ENCODE results near the gene UBR4.

UBR4 gene

GRCh38 chr1:19074361-19074901, 135.6 kb downstream of the UBR4 start:
- H4K5ac ChIP-seq (ENCODE audit: low read length) = no peak overlapping the region
- H4K8ac ChIP-seq (ENCODE audit: low read depth, low read length) = no peak overlapping the region
- no peak overlapping the region for H3K4ac ChIP-seq (ENCODE audit: low read depth, low read length)
- no peak overlapping the region for H2BK5ac ChIP-seq (ENCODE audit: low read length)
- no peak overlapping the region for H3K9ac ChIP-seq (ENCODE audit: low read length)
- no peak overlapping the region for H2BK120ac ChIP-seq (ENCODE audit: low read depth, low read length)
- H3K18ac ChIP-seq (ENCODE audit: low read length) = no peak overlapping the region
- H3K4me1 ChIP-seq (ENCODE audit: control insufficient read depth, low read depth, low read length) = peaks cover 2% of the 10 kb centered on the region
- H3K27ac ChIP-seq (ENCODE audit: low read depth, low read length) = no peak overlapping the region
- no peak overlapping the region for H3K4me2 ChIP-seq (ENCODE audit: low read length)
- H2AK5ac ChIP-seq (ENCODE audit: low read length) = no peak overlapping the region
- H3K23ac ChIP-seq (ENCODE audit: low read length) = no peak overlapping the region
- no peaks in the 10 kb centered on the region for H3K79me2 ChIP-seq (ENCODE audit: control insufficient read depth, insufficient read depth, low read length)
- no peaks in the 10 kb centered on the region for H3K79me1 ChIP-seq (ENCODE audit: low read length)
- H3K56ac ChIP-seq (ENCODE audit: low read length) = no peak overlapping the region
- H3K27me3 ChIP-seq (ENCODE audit: insufficient read depth, low read length, poor library complexity) = no peaks in the 10 kb centered on the region
- H3K4me3 ChIP-seq (ENCODE audit: low read length) = no peak overlapping the region
- H2BK15ac ChIP-seq (replicated peaks; ENCODE audit: low read depth) = no peak overlapping the region
- H3K36me3 ChIP-seq (ENCODE audit: control insufficient read depth, insufficient read depth, low read length) = peaks cover 25% of the 10 kb centered on the region
- no peak for DNase-seq
- WGBS (ENCODE audit: extremely low coverage, insufficient coverage, low lambda C conversion rate) = no CpG with 5 or more reads among the region's 17 CpGs

DNA sequence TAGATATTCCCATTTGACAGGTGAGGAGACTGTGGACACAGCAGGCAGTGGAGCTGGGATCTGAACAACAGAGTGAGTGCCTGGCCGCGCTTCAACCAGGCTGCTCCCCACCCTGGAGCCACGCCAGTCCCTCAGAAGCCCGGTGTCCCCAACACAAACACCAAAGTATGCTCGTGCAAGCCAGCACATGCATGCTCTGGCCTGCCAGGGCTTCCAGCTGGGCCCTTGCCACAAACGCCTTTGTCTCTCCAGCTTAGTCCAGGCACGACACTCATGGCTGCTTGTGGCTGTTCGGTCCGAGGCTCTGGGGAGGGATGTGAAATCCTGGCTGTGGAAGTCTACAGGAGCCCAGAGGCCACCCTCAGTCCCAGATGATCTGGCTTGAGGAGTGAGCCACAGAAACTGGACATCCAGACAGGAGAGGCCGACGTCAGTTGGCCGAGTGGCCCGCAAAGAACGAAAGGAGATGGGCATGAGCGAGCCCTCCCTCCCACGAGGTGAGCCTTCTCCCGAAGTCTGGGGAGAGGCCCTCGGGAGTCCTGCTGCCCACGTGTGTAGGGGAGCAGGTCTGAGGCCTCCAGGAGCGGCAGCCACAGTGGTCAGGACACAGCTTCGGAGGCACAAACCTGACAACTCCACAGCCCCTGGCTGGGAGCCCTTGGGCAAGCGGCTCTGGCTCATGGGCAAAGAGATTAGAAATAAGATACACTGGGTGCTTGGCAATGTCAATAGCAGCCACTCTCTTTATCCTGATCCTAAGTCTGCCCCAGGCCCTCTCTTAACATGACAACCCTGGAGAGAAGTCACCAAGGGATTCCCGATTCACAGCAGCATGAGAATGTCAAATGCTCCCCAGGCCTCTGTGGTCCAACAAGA, 136.5 kb downstream of the UBR4 start:
- Histone ChIP-seq H3K4me1 (ENCODE audit: control insufficient read depth, low read depth, low read length) (peaks cover 2% of the 10 kb centered on the region), H3K4me3 (ENCODE audit: low read length) (no peak overlapping the region), H4K5ac (ENCODE audit: low read length) (no peak overlapping the region), H2AK5ac (ENCODE audit: low read length) (no peak overlapping the region), H3K56ac (ENCODE audit: low read length) (no peak overlapping the region), H2BK15ac (replicated peaks; ENCODE audit: low read depth) (no peak overlapping the region), H3K27ac (ENCODE audit: low read depth, low read length) (no peak overlapping the region), H2BK5ac (ENCODE audit: low read length) (no peak overlapping the region), H3K18ac (ENCODE audit: low read length) (no peak overlapping the region), H3K36me3 (ENCODE audit: control insufficient read depth, insufficient read depth, low read length) (peaks cover 25% of the 10 kb centered on the region), H3K23ac (ENCODE audit: low read length) (no peak overlapping the region), H3K27me3 (ENCODE audit: insufficient read depth, low read length, poor library complexity) (no peaks in the 10 kb centered on the region), H3K79me2 (ENCODE audit: control insufficient read depth, insufficient read depth, low read length) (no peaks in the 10 kb centered on the region), H3K4me2 (ENCODE audit: low read length) (no peak overlapping the region), H4K8ac (ENCODE audit: low read depth, low read length) (no peak overlapping the region), H3K79me1 (ENCODE audit: low read length) (no peaks in the 10 kb centered on the region), H3K9ac (ENCODE audit: low read length) (no peak overlapping the region), H2BK120ac (ENCODE audit: low read depth, low read length) (no peak overlapping the region), H3K4ac (ENCODE audit: low read depth, low read length) (no peak overlapping the region)
- DNase-seq = no peak
- WGBS (ENCODE audit: extremely low coverage, insufficient coverage, low lambda C conversion rate) = no CpG with 5 or more reads among the region's 23 CpGs

DNA sequence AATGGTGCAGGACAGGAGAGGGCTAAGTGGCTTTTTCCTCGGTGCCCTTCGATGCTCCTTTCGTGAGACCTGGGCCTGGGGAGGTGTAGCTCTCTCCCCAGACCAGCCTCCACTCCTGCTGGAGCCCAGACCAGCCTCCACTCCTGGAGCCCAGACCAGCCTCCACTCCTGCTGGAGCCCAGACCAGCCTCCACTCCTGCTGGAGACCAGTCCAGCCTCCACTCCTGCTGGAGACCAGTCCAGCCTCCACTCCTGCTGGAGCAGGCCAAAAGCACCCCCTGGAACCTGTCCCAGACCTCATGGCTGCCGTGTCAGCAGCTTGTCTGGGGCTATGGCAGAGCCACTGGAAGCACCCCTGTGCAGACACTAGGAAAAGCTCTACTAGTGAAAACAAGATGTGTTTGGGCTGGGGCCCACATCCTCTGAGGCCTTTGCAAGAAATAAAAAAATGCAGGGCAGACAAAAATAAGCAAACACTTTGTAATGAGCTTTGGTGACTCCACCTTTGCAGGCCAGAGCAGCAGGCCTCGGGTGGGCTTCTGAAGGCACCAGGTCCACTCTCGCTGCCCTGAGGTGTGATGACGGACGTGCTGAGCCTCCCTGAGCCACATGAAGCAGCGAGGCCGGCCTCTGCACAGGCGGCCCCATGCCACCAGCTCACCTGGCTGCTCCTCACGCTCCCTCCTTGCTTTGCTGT, 137.6 kb downstream of the UBR4 start:
- no peak for DNase-seq
- H3K27me3 ChIP-seq (ENCODE audit: insufficient read depth, low read length, poor library complexity) = no peaks in the 10 kb centered on the region
- WGBS (ENCODE audit: extremely low coverage, insufficient coverage, low lambda C conversion rate) = no CpG with 5 or more reads among the region's 12 CpGs

DNA sequence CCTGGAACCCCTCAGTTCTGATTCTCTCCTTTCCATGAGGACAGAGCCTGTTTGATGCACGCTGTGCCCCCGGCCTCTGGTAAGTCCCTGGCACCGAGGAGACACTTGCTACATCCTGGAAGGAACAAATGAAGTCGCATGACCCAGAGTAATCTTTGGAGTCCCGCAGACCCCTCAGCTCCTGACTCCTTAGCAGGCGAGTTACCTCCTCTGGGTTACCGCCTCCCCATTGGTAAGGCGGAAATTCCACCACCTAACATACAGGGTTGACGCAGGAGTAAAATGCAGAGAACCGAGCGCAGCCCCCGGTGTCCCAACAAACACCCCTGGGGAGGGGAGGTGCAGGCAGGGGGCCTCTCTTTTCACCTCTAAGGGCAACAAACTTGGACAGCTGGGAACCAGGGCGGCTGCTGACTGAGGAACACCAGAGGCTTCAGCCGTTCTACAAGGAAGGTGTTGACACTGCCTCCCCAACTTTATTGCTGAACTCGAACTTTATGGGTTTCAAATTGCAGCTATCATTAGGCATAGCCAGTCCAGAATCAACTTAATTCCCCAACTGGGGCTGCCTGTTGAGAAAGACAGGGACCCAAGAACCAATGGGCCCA, 138.3 kb downstream of the UBR4 start:
- Histone ChIP-seq H2BK15ac (replicated peaks; ENCODE audit: low read depth) (no peak overlapping the region), H3K9ac (ENCODE audit: low read length) (no peak overlapping the region), H3K23ac (ENCODE audit: low read length) (no peak overlapping the region), H3K56ac (ENCODE audit: low read length) (no peak overlapping the region), H4K5ac (ENCODE audit: low read length) (no peak overlapping the region), H4K8ac (ENCODE audit: low read depth, low read length) (no peak overlapping the region), H2BK5ac (ENCODE audit: low read length) (no peak overlapping the region), H3K4me1 (ENCODE audit: control insufficient read depth, low read depth, low read length) (peaks cover 7% of the 10 kb centered on the region), H3K36me3 (ENCODE audit: control insufficient read depth, insufficient read depth, low read length) (peaks cover 17% of the 10 kb centered on the region), H3K4me2 (ENCODE audit: low read length) (no peak overlapping the region), H3K79me2 (ENCODE audit: control insufficient read depth, insufficient read depth, low read length) (no peaks in the 10 kb centered on the region), H3K4ac (ENCODE audit: low read depth, low read length) (no peak overlapping the region), H2AK5ac (ENCODE audit: low read length) (no peak overlapping the region), H2BK120ac (ENCODE audit: low read depth, low read length) (no peak overlapping the region), H3K27ac (ENCODE audit: low read depth, low read length) (no peak overlapping the region), H3K18ac (ENCODE audit: low read length) (no peak overlapping the region), H3K4me3 (ENCODE audit: low read length) (no peak overlapping the region), H3K27me3 (ENCODE audit: insufficient read depth, low read length, poor library complexity) (no peaks in the 10 kb centered on the region), H3K79me1 (ENCODE audit: low read length) (no peaks in the 10 kb centered on the region)
- no CpG with 5 or more reads among the region's 15 CpGs for WGBS (ENCODE audit: extremely low coverage, insufficient coverage, low lambda C conversion rate)
- no peak for DNase-seq

More for the DNA sequence above, 137.6 kb downstream of the UBR4 start:
- Histone ChIP-seq H3K4me1 (ENCODE audit: control insufficient read depth, low read depth, low read length) (peaks cover 4% of the 10 kb centered on the region), H4K8ac (ENCODE audit: low read depth, low read length) (no peak overlapping the region), H3K23ac (ENCODE audit: low read length) (no peak overlapping the region), H3K79me2 (ENCODE audit: control insufficient read depth, insufficient read depth, low read length) (no peaks in the 10 kb centered on the region), H2BK120ac (ENCODE audit: low read depth, low read length) (no peak overlapping the region), H2BK15ac (replicated peaks; ENCODE audit: low read depth) (no peak overlapping the region), H3K4me3 (ENCODE audit: low read length) (no peak overlapping the region), H3K56ac (ENCODE audit: low read length) (no peak overlapping the region), H3K4me2 (ENCODE audit: low read length) (no peak overlapping the region), H4K5ac (ENCODE audit: low read length) (no peak overlapping the region), H3K36me3 (ENCODE audit: control insufficient read depth, insufficient read depth, low read length) (peaks cover 19% of the 10 kb centered on the region), H3K18ac (ENCODE audit: low read length) (no peak overlapping the region), H3K79me1 (ENCODE audit: low read length) (no peaks in the 10 kb centered on the region), H3K9ac (ENCODE audit: low read length) (no peak overlapping the region), H3K4ac (ENCODE audit: low read depth, low read length) (no peak overlapping the region), H3K27ac (ENCODE audit: low read depth, low read length) (no peak overlapping the region), H2BK5ac (ENCODE audit: low read length) (no peak overlapping the region), H2AK5ac (ENCODE audit: low read length) (no peak overlapping the region)

GRCh38 chr1:19070891-19071621, 139.0 kb downstream of the UBR4 start:
- H2BK5ac ChIP-seq (ENCODE audit: low read length) = no peak overlapping the region
- no peak overlapping the region for H3K4me2 ChIP-seq (ENCODE audit: low read length)
- H4K8ac ChIP-seq (ENCODE audit: low read depth, low read length) = no peak overlapping the region
- no peak overlapping the region for H3K56ac ChIP-seq (ENCODE audit: low read length)
- H3K36me3 ChIP-seq (ENCODE audit: control insufficient read depth, insufficient read depth, low read length) = peaks cover 13% of the 10 kb centered on the region
- no CpG with 5 or more reads among the region's 17 CpGs for WGBS (ENCODE audit: extremely low coverage, insufficient coverage, low lambda C conversion rate)
- no peak overlapping the region for H4K5ac ChIP-seq (ENCODE audit: low read length)
- no peaks in the 10 kb centered on the region for H3K79me1 ChIP-seq (ENCODE audit: low read length)
- no peak overlapping the region for H3K27ac ChIP-seq (ENCODE audit: low read depth, low read length)
- no peak overlapping the region for H2BK15ac ChIP-seq (replicated peaks; ENCODE audit: low read depth)
- H3K27me3 ChIP-seq (ENCODE audit: insufficient read depth, low read length, poor library complexity) = no peaks in the 10 kb centered on the region
- no peak overlapping the region for H3K23ac ChIP-seq (ENCODE audit: low read length)
- H2AK5ac ChIP-seq (ENCODE audit: low read length) = no peak overlapping the region
- no peak overlapping the region for H3K4me3 ChIP-seq (ENCODE audit: low read length)
- peaks cover 7% of the 10 kb centered on the region for H3K4me1 ChIP-seq (ENCODE audit: control insufficient read depth, low read depth, low read length)
- no peak overlapping the region for H3K9ac ChIP-seq (ENCODE audit: low read length)
- no peak for DNase-seq
- no peaks in the 10 kb centered on the region for H3K79me2 ChIP-seq (ENCODE audit: control insufficient read depth, insufficient read depth, low read length)
- H3K4ac ChIP-seq (ENCODE audit: low read depth, low read length) = no peak overlapping the region
- no peak overlapping the region for H3K18ac ChIP-seq (ENCODE audit: low read length)
- no peak overlapping the region for H2BK120ac ChIP-seq (ENCODE audit: low read depth, low read length)

All from mesendoderm (in vitro differentiated cells).